MCF 10A (cell line): ENCODE results near the gene SETBP1. TPM values are rescaled to one million over a fixed set of nuclear protein-coding genes. Genes with fewer than 3 reads are reported as not detected.

Experiments
- BruUV-seq: library from RNA; stranded (reverse); fragments of 400-500 nt; replicated peaks from 2 replicates; lab custom pipeline; 2021; lab: Mats Ljungman, UMichigan
- CTCF ChIA-PET: fragments of 300-600 bp; sonication (Branson Sonifier 250); formaldehyde crosslinking; extraction: SDS; loops from one replicate; lab custom pipeline; 2021; ENCODE audit warnings: antibody characterized with exemption, inconsistent platforms; lab: Yijun Ruan, JAX
- POLR2A ChIA-PET: fragments of 300-600, 350-650 bp; sonication (Branson Sonifier 250); formaldehyde crosslinking; extraction: SDS; loops from one replicate; lab custom pipeline; 2020; ENCODE audit warnings: antibody characterized with exemption, inconsistent platforms; lab: Yijun Ruan, JAX
- DNase-seq: peaks from one replicate; pipeline ENCODE4 v3.0.0-alpha.2; 2018; ENCODE audit not compliant: unreplicated experiment
- H3K27ac Mint-ChIP-seq: one replicate; pipeline ENCODE4 v1.8.0; 2022; ENCODE audit warnings: mild to moderate bottlenecking, low read depth, mixed read lengths; ENCODE audit not compliant: unreplicated experiment
- H3K27me3 Mint-ChIP-seq: one replicate; pipeline ENCODE4 v1.8.0; 2022; ENCODE audit warnings: mixed read lengths; ENCODE audit not compliant: insufficient read depth, unreplicated experiment
- H3K36me3 Mint-ChIP-seq: one replicate; pipeline ENCODE4 v1.8.0; 2022; ENCODE audit warnings: mild to moderate bottlenecking, moderate library complexity, mixed read lengths; ENCODE audit not compliant: insufficient read depth, unreplicated experiment
- H3K4me1 Mint-ChIP-seq: one replicate; pipeline ENCODE4 v1.8.0; 2022; ENCODE audit warnings: mixed read lengths; ENCODE audit not compliant: insufficient read depth, unreplicated experiment
- H3K4me3 Mint-ChIP-seq: one replicate; pipeline ENCODE4 v1.8.0; 2022; ENCODE audit warnings: mild to moderate bottlenecking, moderate library complexity, mixed read lengths; ENCODE audit not compliant: unreplicated experiment
- H3K9me3 Mint-ChIP-seq: one replicate; pipeline ENCODE4 v1.8.0; 2022; ENCODE audit warnings: mixed read lengths; ENCODE audit not compliant: unreplicated experiment
- intact Hi-C: fragments of 100-400 bp; cut with micrococcal nuclease; formaldehyde crosslinking; loops from 2 replicates; pipeline ENCODE4 v1.14.1; 2022
- total RNA-seq: library from RNA; stranded (reverse); gene quantifications from 2 replicates; pipeline ENCODE4 v1.2.3, GENCODE V29; 2022
- TF ChIP-seq, protein P1 (sequence below): fragments of 200-600 bp; IDR thresholded peaks from one replicate; pipeline ENCODE4 v1.8.0; 2022; ENCODE audit warnings: antibody characterized with exemption, mild to moderate bottlenecking; ENCODE audit not compliant: unreplicated experiment

The SETBP1 gene
- total RNA-seq, 1 experiment from 2014 or later = 4.8 TPM

DNA sequence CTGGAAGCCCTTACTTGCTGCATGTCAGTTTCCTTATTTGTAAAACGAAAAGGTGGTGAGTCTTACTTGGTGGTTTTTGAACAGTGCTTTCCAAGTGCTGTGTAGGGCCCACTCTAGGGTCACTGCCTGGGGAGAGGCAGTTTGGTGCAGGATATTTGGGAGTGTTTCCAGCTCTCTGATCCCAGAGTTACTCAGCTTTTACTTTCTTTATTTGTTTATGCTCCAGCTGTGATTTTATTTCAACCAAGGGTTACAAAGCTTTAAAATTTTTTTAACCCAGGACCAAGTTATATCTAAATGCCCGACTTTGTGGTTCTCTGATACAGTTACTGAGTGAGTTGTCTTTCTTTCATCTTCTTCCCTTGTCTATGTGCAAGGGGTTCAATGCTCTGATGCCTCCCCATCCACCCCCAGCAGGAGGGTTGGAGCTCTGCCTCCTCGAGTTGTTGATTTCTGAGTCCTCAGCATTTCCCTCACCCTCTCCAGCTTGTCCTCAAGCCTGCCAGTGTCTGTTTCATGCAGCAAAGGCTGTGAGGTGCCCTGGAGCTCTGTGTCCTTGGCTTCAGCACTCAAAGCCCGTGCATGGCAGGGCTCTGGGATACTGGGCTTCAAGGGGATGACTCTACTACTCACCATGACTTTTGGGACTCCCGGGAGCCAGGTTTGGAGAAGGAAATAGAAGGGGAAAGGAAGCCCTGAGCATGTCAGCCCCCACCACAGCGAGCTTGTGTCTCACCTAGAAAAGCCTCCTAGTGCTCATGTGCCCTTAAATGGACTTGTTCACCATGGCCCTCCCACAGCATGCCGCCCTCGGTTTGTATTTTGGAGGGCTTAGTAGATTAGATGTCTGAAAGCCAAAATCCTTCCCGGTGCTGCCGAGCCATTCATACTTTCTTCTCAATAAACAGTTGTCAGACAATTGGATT lies 236.8 kb downstream of the SETBP1 start:
- TF ChIP-seq, protein P1, sequence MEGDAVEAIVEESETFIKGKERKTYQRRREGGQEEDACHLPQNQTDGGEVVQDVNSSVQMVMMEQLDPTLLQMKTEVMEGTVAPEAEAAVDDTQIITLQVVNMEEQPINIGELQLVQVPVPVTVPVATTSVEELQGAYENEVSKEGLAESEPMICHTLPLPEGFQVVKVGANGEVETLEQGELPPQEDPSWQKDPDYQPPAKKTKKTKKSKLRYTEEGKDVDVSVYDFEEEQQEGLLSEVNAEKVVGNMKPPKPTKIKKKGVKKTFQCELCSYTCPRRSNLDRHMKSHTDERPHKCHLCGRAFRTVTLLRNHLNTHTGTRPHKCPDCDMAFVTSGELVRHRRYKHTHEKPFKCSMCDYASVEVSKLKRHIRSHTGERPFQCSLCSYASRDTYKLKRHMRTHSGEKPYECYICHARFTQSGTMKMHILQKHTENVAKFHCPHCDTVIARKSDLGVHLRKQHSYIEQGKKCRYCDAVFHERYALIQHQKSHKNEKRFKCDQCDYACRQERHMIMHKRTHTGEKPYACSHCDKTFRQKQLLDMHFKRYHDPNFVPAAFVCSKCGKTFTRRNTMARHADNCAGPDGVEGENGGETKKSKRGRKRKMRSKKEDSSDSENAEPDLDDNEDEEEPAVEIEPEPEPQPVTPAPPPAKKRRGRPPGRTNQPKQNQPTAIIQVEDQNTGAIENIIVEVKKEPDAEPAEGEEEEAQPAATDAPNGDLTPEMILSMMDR = no peak
- DNase-seq = no peak
- Mint-ChIP-seq H3K36me3 (no peaks in the 10 kb centered on the region), H3K27ac (no peak overlapping the region), H3K4me3 (no peak overlapping the region), H3K27me3 (no peaks in the 10 kb centered on the region), H3K4me1 (peaks cover 7% of the 10 kb centered on the region), H3K9me3 (no peaks in the 10 kb centered on the region)
- POLR2A ChIA-PET = interaction anchor here (0.5 kb wide), 1 partner anchor 59 kb away, joined by 4 read pairs; no protein-coding TSS in a partner anchor
- no TSS peak for BruUV-seq
- CTCF ChIA-PET = interaction anchor here (0.7 to 0.8 kb wide), 3 partner anchors 81 to 296 kb away, joined by 3 to 4 read pairs (median 3); no protein-coding TSS in a partner anchor
- intact Hi-C loops = no loop called here

DNA sequence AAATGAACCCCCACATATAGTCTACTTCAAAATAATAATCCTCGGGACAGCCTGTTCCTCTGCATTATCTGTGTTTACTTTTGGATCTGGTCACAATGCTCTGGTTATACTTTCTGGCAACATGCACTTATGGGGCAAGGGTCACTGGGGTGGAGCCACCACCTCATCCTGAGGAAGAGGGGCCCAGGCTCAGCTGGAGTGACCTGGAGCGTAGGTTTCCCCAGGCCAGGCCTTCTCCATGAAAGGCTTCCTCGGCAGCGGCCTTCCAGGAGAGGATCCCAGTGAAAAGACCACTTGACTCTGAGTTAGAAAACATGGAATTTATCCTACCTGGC lies 237.4 kb downstream of the SETBP1 start:
- Mint-ChIP-seq H3K4me3 (no peak overlapping the region), H3K9me3 (no peaks in the 10 kb centered on the region), H3K4me1 (peaks cover 7% of the 10 kb centered on the region), H3K27ac (no peak overlapping the region), H3K36me3 (no peaks in the 10 kb centered on the region), H3K27me3 (no peaks in the 10 kb centered on the region)
- no peak for DNase-seq
- ChIA-PET CTCF (interaction anchor here (0.7 to 0.8 kb wide), 2 partner anchors 80 to 295 kb away, joined by 3 read pairs; no protein-coding TSS in a partner anchor), POLR2A (no interaction called here)
- TF ChIP-seq, protein P1 = no peak
- BruUV-seq = no TSS peak
- intact Hi-C loops = no loop called here

GRCh38 chr18:44920441-44920840 lies 239.8 kb downstream of the SETBP1 start:
- intact Hi-C loops = no loop called here
- ChIA-PET CTCF (no interaction called here), POLR2A (no interaction called here)
- H3K4me1 Mint-ChIP-seq = no peaks in the 10 kb centered on the region
- H3K27ac Mint-ChIP-seq = no peak overlapping the region
- no peaks in the 10 kb centered on the region for H3K9me3 Mint-ChIP-seq
- peaks cover under 1% of the 10 kb centered on the region for H3K36me3 Mint-ChIP-seq
- BruUV-seq = no TSS peak
- H3K27me3 Mint-ChIP-seq = no peaks in the 10 kb centered on the region
- TF ChIP-seq, protein P1 = no peak
- H3K4me3 Mint-ChIP-seq = no peak overlapping the region
- no peak for DNase-seq

DNA sequence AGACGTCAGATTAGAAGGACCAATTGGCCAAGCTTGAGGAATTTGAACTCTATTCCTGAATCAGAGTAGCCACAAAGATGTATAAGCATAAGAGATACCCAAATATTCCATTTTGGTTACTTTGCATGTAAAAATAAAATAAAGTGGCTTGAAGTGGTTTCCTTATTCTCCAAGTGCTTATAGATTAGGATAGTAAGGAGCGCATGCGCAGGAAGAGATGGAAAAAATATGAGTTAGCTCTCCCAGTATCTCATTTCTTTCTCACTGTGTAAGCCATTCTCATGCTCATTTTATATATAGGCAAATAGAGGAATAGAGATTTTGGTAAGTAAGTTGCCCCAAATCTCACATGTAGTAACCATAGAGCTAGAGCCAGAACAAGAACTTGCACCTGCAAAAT lies 241.3 kb downstream of the SETBP1 start:
- intact Hi-C loops = no loop called here
- no peak overlapping the region for H3K27ac Mint-ChIP-seq
- no peak overlapping the region for H3K4me3 Mint-ChIP-seq
- CTCF ChIA-PET = interaction anchor here (0.7 to 1.5 kb wide), 2 partner anchors 21 to 291 kb away, joined by 3 to 4 read pairs; no protein-coding TSS in a partner anchor
- no peak for DNase-seq
- BruUV-seq = no TSS peak
- TF ChIP-seq, protein P1 = no peak
- POLR2A ChIA-PET = interaction anchor here (0.6 kb wide), 1 partner anchor 190 kb away, joined by 3 read pairs; no protein-coding TSS in a partner anchor
- H3K9me3 Mint-ChIP-seq = no peaks in the 10 kb centered on the region
- H3K27me3 Mint-ChIP-seq = no peaks in the 10 kb centered on the region
- peaks cover 6% of the 10 kb centered on the region for H3K4me1 Mint-ChIP-seq
- H3K36me3 Mint-ChIP-seq = peaks cover 6% of the 10 kb centered on the region
